ENCODE measurements around the gene XPO1. TPM values are rescaled to one million over a fixed set of nuclear protein-coding genes. Genes with fewer than 3 reads are reported as not detected.
"Not testable (repeated sequence)": the region's sequence is repeated elsewhere in the genome, so short reads cannot be mapped to it uniquely, and the experiment has no call there.

Gene XPO1
- polyA plus RNA-seq, 1 donor from 2014 or later = 494 TPM

DNA sequence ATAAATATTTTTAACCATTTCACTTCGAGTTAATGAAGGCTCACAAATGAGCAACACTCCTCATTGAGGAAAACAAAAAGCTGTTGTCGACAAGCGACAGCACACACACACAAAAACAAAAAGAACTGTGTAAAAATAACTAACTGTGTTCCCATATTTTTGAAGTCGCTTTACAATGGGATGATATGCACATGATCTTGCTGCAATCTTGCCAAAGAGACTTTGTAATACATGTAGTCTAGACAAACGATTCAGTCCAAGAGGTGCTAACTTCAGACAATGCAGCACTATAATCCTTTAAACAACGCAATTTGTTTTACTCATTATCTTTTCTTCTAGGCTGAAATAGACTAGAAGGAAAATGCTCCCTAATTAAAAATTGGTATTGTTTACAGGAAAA, 60.1 kb downstream of the XPO1 start:
- TF ChIP-seq, protein P1, sequence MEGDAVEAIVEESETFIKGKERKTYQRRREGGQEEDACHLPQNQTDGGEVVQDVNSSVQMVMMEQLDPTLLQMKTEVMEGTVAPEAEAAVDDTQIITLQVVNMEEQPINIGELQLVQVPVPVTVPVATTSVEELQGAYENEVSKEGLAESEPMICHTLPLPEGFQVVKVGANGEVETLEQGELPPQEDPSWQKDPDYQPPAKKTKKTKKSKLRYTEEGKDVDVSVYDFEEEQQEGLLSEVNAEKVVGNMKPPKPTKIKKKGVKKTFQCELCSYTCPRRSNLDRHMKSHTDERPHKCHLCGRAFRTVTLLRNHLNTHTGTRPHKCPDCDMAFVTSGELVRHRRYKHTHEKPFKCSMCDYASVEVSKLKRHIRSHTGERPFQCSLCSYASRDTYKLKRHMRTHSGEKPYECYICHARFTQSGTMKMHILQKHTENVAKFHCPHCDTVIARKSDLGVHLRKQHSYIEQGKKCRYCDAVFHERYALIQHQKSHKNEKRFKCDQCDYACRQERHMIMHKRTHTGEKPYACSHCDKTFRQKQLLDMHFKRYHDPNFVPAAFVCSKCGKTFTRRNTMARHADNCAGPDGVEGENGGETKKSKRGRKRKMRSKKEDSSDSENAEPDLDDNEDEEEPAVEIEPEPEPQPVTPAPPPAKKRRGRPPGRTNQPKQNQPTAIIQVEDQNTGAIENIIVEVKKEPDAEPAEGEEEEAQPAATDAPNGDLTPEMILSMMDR (IDR thresholded peaks at IDR 0.05; ENCODE audit: poor library complexity, severe bottlenecking) = no peak
- TF ChIP-seq MXI1 (conservative IDR thresholded peaks at IDR 0.05; ENCODE audit: poor library complexity, severe bottlenecking) (no peak), RAD21 (conservative IDR thresholded peaks at IDR 0.05) (no peak), EP300 (conservative IDR thresholded peaks at IDR 0.05; ENCODE audit: poor library complexity, severe bottlenecking) (no peak), EZH2 (IDR thresholded peaks at IDR 0.05; ENCODE audit: borderline replicate concordance, insufficient read depth, low read length, poor library complexity, severe bottlenecking) (no peak), POLR2AphosphoS5 (IDR thresholded peaks at IDR 0.05) (no peak), TAF1 (IDR thresholded peaks at IDR 0.05; ENCODE audit: low read depth) (no peak), SMC3 (conservative IDR thresholded peaks at IDR 0.05; ENCODE audit: poor library complexity) (no peak)
- TF ChIP-seq, protein P2, sequence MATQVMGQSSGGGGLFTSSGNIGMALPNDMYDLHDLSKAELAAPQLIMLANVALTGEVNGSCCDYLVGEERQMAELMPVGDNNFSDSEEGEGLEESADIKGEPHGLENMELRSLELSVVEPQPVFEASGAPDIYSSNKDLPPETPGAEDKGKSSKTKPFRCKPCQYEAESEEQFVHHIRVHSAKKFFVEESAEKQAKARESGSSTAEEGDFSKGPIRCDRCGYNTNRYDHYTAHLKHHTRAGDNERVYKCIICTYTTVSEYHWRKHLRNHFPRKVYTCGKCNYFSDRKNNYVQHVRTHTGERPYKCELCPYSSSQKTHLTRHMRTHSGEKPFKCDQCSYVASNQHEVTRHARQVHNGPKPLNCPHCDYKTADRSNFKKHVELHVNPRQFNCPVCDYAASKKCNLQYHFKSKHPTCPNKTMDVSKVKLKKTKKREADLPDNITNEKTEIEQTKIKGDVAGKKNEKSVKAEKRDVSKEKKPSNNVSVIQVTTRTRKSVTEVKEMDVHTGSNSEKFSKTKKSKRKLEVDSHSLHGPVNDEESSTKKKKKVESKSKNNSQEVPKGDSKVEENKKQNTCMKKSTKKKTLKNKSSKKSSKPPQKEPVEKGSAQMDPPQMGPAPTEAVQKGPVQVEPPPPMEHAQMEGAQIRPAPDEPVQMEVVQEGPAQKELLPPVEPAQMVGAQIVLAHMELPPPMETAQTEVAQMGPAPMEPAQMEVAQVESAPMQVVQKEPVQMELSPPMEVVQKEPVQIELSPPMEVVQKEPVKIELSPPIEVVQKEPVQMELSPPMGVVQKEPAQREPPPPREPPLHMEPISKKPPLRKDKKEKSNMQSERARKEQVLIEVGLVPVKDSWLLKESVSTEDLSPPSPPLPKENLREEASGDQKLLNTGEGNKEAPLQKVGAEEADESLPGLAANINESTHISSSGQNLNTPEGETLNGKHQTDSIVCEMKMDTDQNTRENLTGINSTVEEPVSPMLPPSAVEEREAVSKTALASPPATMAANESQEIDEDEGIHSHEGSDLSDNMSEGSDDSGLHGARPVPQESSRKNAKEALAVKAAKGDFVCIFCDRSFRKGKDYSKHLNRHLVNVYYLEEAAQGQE (IDR thresholded peaks at IDR 0.05; ENCODE audit: borderline replicate concordance) = no peak
- no peaks in the 10 kb centered on the region for H3K27me3 ChIP-seq (ENCODE audit: insufficient read depth, low read depth, low read length)

DNA sequence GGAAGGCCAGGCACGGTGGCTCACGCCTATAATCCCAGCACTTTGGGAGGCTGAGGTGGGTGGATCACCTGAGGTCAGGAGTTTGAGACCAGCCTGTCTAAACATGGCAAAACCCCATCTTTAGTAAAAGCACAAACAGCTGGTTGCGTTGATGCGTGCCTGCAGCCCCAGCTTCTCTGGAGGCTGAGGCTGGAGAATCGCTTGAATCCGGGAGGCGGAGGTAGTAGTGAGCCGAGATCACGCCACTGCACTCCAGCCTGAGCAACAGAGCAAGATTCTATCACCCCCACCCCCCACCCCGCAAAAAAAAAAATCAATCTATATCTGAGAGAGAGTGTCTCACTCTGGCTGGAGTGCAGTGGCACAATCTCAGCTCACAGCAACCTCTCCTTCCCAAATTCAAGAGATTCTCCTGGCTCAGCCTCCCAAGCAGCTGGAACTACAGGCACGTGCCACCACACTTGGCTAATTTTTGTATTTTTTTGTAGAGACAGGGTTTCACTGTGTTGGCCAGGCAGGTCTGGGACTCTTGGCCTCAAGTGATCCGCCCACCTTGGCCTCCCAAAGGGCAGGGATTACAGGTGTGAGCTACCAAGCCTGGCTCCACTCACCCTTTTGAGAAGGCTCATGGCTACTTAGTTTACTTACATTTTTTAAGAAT, 61.1 kb downstream of the XPO1 start:
- H3F3A ChIP-seq (ENCODE audit: insufficient read depth, low read length, poor library complexity, severe bottlenecking); H3K9ac ChIP-seq (ENCODE audit: low read length); H3K27me3 ChIP-seq (ENCODE audit: insufficient read depth, low read depth, low read length); H3K27ac ChIP-seq (ENCODE audit: low read length); H3K9me3 ChIP-seq (ENCODE audit: low read length); H2AFZ ChIP-seq (ENCODE audit: low read depth, low read length); H3K36me3 ChIP-seq (ENCODE audit: insufficient read depth, low read length); H3K4me2 ChIP-seq (ENCODE audit: low read length); H4K20me1 ChIP-seq (ENCODE audit: insufficient read depth); H3K4me3 ChIP-seq (ENCODE audit: low read length); H3K79me2 ChIP-seq (replicated peaks; ENCODE audit: insufficient read depth, low read length); H3K9me2 ChIP-seq (ENCODE audit: insufficient read depth, low read length): not testable (repeated sequence)

More for the DNA sequence above, 60.1 kb downstream of the XPO1 start:
- no peak overlapping the region for H3K4me3 ChIP-seq (ENCODE audit: low read length)
- no peak overlapping the region for H2AFZ ChIP-seq (ENCODE audit: low read depth, low read length)
- no peaks in the 10 kb centered on the region for H3K9me3 ChIP-seq (ENCODE audit: low read length)
- H3K9me2 ChIP-seq (ENCODE audit: insufficient read depth, low read length) = no peaks in the 10 kb centered on the region
- H3K79me2 ChIP-seq (replicated peaks; ENCODE audit: insufficient read depth, low read length) = peaks cover 6% of the 10 kb centered on the region
- no peaks in the 10 kb centered on the region for H4K20me1 ChIP-seq (ENCODE audit: insufficient read depth)
- H3K27ac ChIP-seq (ENCODE audit: low read length) = no peak overlapping the region
- peaks cover 9% of the 10 kb centered on the region for H3K36me3 ChIP-seq (ENCODE audit: insufficient read depth, low read length)
- H3K9ac ChIP-seq (ENCODE audit: low read length) = no peak overlapping the region
- no peak overlapping the region for H3K4me2 ChIP-seq (ENCODE audit: low read length)
- H3F3A ChIP-seq (ENCODE audit: insufficient read depth, low read length, poor library complexity, severe bottlenecking) = no peaks in the 10 kb centered on the region

Data from neural cell (in vitro differentiated cells).